ENCODE measurements around the gene SLK.

The SLK gene

GRCh38 chr10:104034401-104035193 is 67.7 kb downstream of the SLK start:
- Histone ChIP-seq H3K36me3 (ENCODE audit: low read length) (no peaks in the 10 kb centered on the region), H4K20me1 (ENCODE audit: low read depth, low read length) (no peaks in the 10 kb centered on the region), H3K4me2 (ENCODE audit: low read depth, low read length, poor library complexity, severe bottlenecking) (no peak overlapping the region), H3F3A (ENCODE audit: insufficient read depth) (no peaks in the 10 kb centered on the region), H3K9me2 (replicated peaks; ENCODE audit: insufficient read depth, low read length) (no peaks in the 10 kb centered on the region), H3K79me2 (ENCODE audit: insufficient read depth, low read length) (no peaks in the 10 kb centered on the region), H3K4me3 (ENCODE audit: insufficient read depth, low read length, poor library complexity, severe bottlenecking) (no peak overlapping the region), H3K27me3 (ENCODE audit: low read length) (no peaks in the 10 kb centered on the region), H2AFZ (ENCODE audit: low read depth, low read length, severe bottlenecking) (no peak overlapping the region), H3K27ac (ENCODE audit: low read depth, low read length) (no peak overlapping the region), H3K9me3 (ENCODE audit: insufficient read depth, low read length) (no peaks in the 10 kb centered on the region), H3K9ac (ENCODE audit: low read length) (no peak overlapping the region)
- TF ChIP-seq EZH2phosphoT487 (conservative IDR thresholded peaks at IDR 0.05; ENCODE audit: low read length) (no peak), CTCF (IDR thresholded peaks at IDR 0.05; ENCODE audit: insufficient read depth, low read length, poor library complexity, severe bottlenecking) (no peak)

- no peaks in the 10 kb centered on the region for H3K27me3 ChIP-seq (ENCODE audit: low read length)
- no peak overlapping the region for H3K4me2 ChIP-seq (ENCODE audit: low read depth, low read length, poor library complexity, severe bottlenecking)
- no peaks in the 10 kb centered on the region for H4K20me1 ChIP-seq (ENCODE audit: low read depth, low read length)
- TF ChIP-seq EZH2phosphoT487 (conservative IDR thresholded peaks at IDR 0.05; ENCODE audit: low read length) (no peak), CTCF (IDR thresholded peaks at IDR 0.05; ENCODE audit: insufficient read depth, low read length, poor library complexity, severe bottlenecking) (no peak)
- no peaks in the 10 kb centered on the region for H3F3A ChIP-seq (ENCODE audit: insufficient read depth)
- no peaks in the 10 kb centered on the region for H3K9me2 ChIP-seq (replicated peaks; ENCODE audit: insufficient read depth, low read length)
- H3K36me3 ChIP-seq (ENCODE audit: low read length) = no peaks in the 10 kb centered on the region
- H3K9me3 ChIP-seq (ENCODE audit: insufficient read depth, low read length) = no peaks in the 10 kb centered on the region
- H3K9ac ChIP-seq (ENCODE audit: low read length) = no peak overlapping the region
- no peaks in the 10 kb centered on the region for H3K79me2 ChIP-seq (ENCODE audit: insufficient read depth, low read length)
- no peak overlapping the region for H2AFZ ChIP-seq (ENCODE audit: low read depth, low read length, severe bottlenecking)
- H3K27ac ChIP-seq (ENCODE audit: low read depth, low read length) = no peak overlapping the region
- H3K4me3 ChIP-seq (ENCODE audit: insufficient read depth, low read length, poor library complexity, severe bottlenecking) = no peak overlapping the region
These were observed 68.5 kb downstream of the SLK start for GRCh38 chr10:104035194-104036068.

GRCh38 chr10:104036069-104036384 is 69.1 kb downstream of the SLK start:
- Histone ChIP-seq H2AFZ (ENCODE audit: low read depth, low read length, severe bottlenecking) (no peak overlapping the region), H3K27ac (ENCODE audit: low read depth, low read length) (no peak overlapping the region), H3K79me2 (ENCODE audit: insufficient read depth, low read length) (no peaks in the 10 kb centered on the region), H3K9me2 (replicated peaks; ENCODE audit: insufficient read depth, low read length) (no peaks in the 10 kb centered on the region), H3K9ac (ENCODE audit: low read length) (no peak overlapping the region), H3K27me3 (ENCODE audit: low read length) (no peaks in the 10 kb centered on the region), H3K36me3 (ENCODE audit: low read length) (no peaks in the 10 kb centered on the region), H3F3A (ENCODE audit: insufficient read depth) (no peaks in the 10 kb centered on the region), H3K9me3 (ENCODE audit: insufficient read depth, low read length) (no peaks in the 10 kb centered on the region), H3K4me2 (ENCODE audit: low read depth, low read length, poor library complexity, severe bottlenecking) (no peak overlapping the region), H4K20me1 (ENCODE audit: low read depth, low read length) (no peaks in the 10 kb centered on the region), H3K4me3 (ENCODE audit: insufficient read depth, low read length, poor library complexity, severe bottlenecking) (no peak overlapping the region)
- TF ChIP-seq EZH2phosphoT487 (conservative IDR thresholded peaks at IDR 0.05; ENCODE audit: low read length) (no peak), CTCF (IDR thresholded peaks at IDR 0.05; ENCODE audit: insufficient read depth, low read length, poor library complexity, severe bottlenecking) (no peak)
